ENCODE measurements around the gene VIPR2.

GRCh38 chr7:159025161-159025779 lies 119.4 kb downstream of the VIPR2 start:
- TF ChIP-seq EZH2 (IDR thresholded peaks at IDR 0.05) (no peak), EZH2phosphoT487 (IDR thresholded peaks at IDR 0.05) (no peak)
